GM21576 (cell line): Measurements from ENCODE around the gene QRFPR.
A peak's percentile ranks its signal among the peaks of the same experiment; 100 is the strongest.
"Not testable (repeated sequence)": the region's sequence is repeated elsewhere in the genome, so short reads cannot be mapped to it uniquely, and the experiment has no call there.

ENCODE experiments used
- ATAC-seq: cut with Tn5 transposase; IDR thresholded peaks from one replicate; pipeline ENCODE4 v1.9.1; 2021; ENCODE audit warnings: mild to moderate bottlenecking, moderate library complexity; ENCODE audit not compliant: unreplicated experiment

Gene QRFPR

GRCh38 chr4:121380776-121381462 lies at the start of gene QRFPR:
QRFPR (minus strand) TSS chr4:121381018; CDS start chr4:121380647, 371 bp downstream.
- no peak for ATAC-seq

- ATAC-seq, result no peak
Observed at GRCh38 chr4:121428721-121429120, 47.9 kb upstream of the QRFPR start.

GRCh38 chr4:121421594-121421993 lies 40.8 kb upstream of the QRFPR start:
- no peak for ATAC-seq

GRCh38 chr4:121411151-121411744 lies 30.4 kb upstream of the QRFPR start:
- no peak for ATAC-seq

GRCh38 chr4:121408567-121408966 lies 27.7 kb upstream of the QRFPR start:
- not testable (repeated sequence) for ATAC-seq

- no peak for ATAC-seq
Observed at GRCh38 chr4:121400632-121401031, 19.8 kb upstream of the QRFPR start.

- ATAC-seq, result no peak
Observed at GRCh38 chr4:121397941-121398601, 17.3 kb upstream of the QRFPR start.

- ATAC-seq, result no peak
Observed at GRCh38 chr4:121397434-121397833, 16.6 kb upstream of the QRFPR start.

GRCh38 chr4:121392426-121393086 lies 11.7 kb upstream of the QRFPR start:
- ATAC-seq, result no peak

- no peak for ATAC-seq
Observed at GRCh38 chr4:121390335-121390734, 9.5 kb upstream of the QRFPR start.

- no peak for ATAC-seq
Observed at GRCh38 chr4:121379276-121379675, 1.5 kb downstream of the QRFPR start.

- no peak for ATAC-seq
Observed at GRCh38 chr4:121377076-121377475, 3.7 kb downstream of the QRFPR start.

GRCh38 chr4:121376556-121376955 lies 4.3 kb downstream of the QRFPR start:
- ATAC-seq, result no peak

GRCh38 chr4:121376097-121376496 lies 4.7 kb downstream of the QRFPR start:
- no peak for ATAC-seq

- no peak for ATAC-seq
Observed at GRCh38 chr4:121375262-121375661, 5.6 kb downstream of the QRFPR start.

GRCh38 chr4:121373841-121374240 lies 7.0 kb downstream of the QRFPR start:
- no peak for ATAC-seq

- peak; percentile 54 for ATAC-seq
Observed at GRCh38 chr4:121370729-121371325, 10.0 kb downstream of the QRFPR start.

GRCh38 chr4:121360495-121360894 lies 20.3 kb downstream of the QRFPR start:
- ATAC-seq, result no peak

- ATAC-seq, result no peak
Observed at GRCh38 chr4:121358473-121358872, 22.3 kb downstream of the QRFPR start.

- no peak for ATAC-seq
Observed at GRCh38 chr4:121353213-121353612, 27.6 kb downstream of the QRFPR start.

GRCh38 chr4:121344098-121344497 lies 36.7 kb downstream of the QRFPR start:
- ATAC-seq, result no peak
